ENCODE results near the gene CLDN6.

Gene CLDN6

GRCh38 chr16:3051494-3051893, 33.5 kb upstream of the CLDN6 start:
- no peak for DNase-seq (ENCODE audit: low read depth)

- DNase-seq (ENCODE audit: low read depth): no peak
Observed at GRCh38 chr16:3051009-3051408, 33.0 kb upstream of the CLDN6 start.

- DNase-seq (ENCODE audit: low read depth): no peak
Observed at GRCh38 chr16:3050487-3050886, 32.5 kb upstream of the CLDN6 start.

- no peak for DNase-seq (ENCODE audit: low read depth)
Observed at GRCh38 chr16:3049921-3050481, 32.0 kb upstream of the CLDN6 start.

GRCh38 chr16:3047387-3047720, 29.4 kb upstream of the CLDN6 start:
- DNase-seq (ENCODE audit: low read depth): no peak

- no peak for DNase-seq (ENCODE audit: low read depth)
Observed at GRCh38 chr16:3046641-3047386, 28.8 kb upstream of the CLDN6 start.

GRCh38 chr16:3045758-3046640, 28.0 kb upstream of the CLDN6 start, which contains the start of gene MMP25:
Gene MMP25, plus strand, starts transcription at chr16:3046561. Its CDS starts 357 bp downstream, at chr16:3046918.
- no peak for DNase-seq (ENCODE audit: low read depth)

- no peak for DNase-seq (ENCODE audit: low read depth)
Observed at GRCh38 chr16:3044708-3045107, 26.7 kb upstream of the CLDN6 start.

- DNase-seq (ENCODE audit: low read depth): no peak
Observed at GRCh38 chr16:3042376-3042775, 24.4 kb upstream of the CLDN6 start.

GRCh38 chr16:3038896-3039295, 20.9 kb upstream of the CLDN6 start:
- DNase-seq (ENCODE audit: low read depth): no peak

- no peak for DNase-seq (ENCODE audit: low read depth)
Observed at GRCh38 chr16:3038256-3038655, 20.3 kb upstream of the CLDN6 start.

GRCh38 chr16:3036726-3037315, 18.8 kb upstream of the CLDN6 start, which contains the start of gene BICDL2:
Gene BICDL2, minus strand, starts transcription at chr16:3036944. Its CDS starts 1,448 bp downstream, at chr16:3035496.
- DNase-seq (ENCODE audit: low read depth): no peak

- DNase-seq (ENCODE audit: low read depth): no peak
Observed at GRCh38 chr16:3035972-3036725, 18.2 kb upstream of the CLDN6 start.

GRCh38 chr16:3035289-3035971, 17.4 kb upstream of the CLDN6 start:
- DNase-seq (ENCODE audit: low read depth): no peak

GRCh38 chr16:3032624-3033023, 14.6 kb upstream of the CLDN6 start:
- DNase-seq (ENCODE audit: low read depth): no peak

- DNase-seq (ENCODE audit: low read depth): no peak
Observed at GRCh38 chr16:3030222-3031212, 12.5 kb upstream of the CLDN6 start.

- no peak for DNase-seq (ENCODE audit: low read depth)
Observed at GRCh38 chr16:3029491-3030221, 11.7 kb upstream of the CLDN6 start.

GRCh38 chr16:3028716-3029319, 10.8 kb upstream of the CLDN6 start:
- no peak for DNase-seq (ENCODE audit: low read depth)
